ENCODE results near the gene IGFLR1.
"Not testable (repeated sequence)": the region's sequence is repeated elsewhere in the genome, so short reads cannot be mapped to it uniquely, and the experiment has no call there.

The IGFLR1 gene

GRCh38 chr19:35777086-35777841 lies 35.0 kb upstream of the IGFLR1 start:
- DNase-seq (ENCODE audit: low spot score), result no peak

- no peak for DNase-seq (ENCODE audit: low spot score)
These were observed 34.0 kb upstream of the IGFLR1 start for GRCh38 chr19:35776102-35776788.

- peak; percentile 97 for DNase-seq (ENCODE audit: low spot score)
These were observed 33.2 kb upstream of the IGFLR1 start, which contains the start of gene ARHGAP33 for GRCh38 chr19:35775298-35776101. Gene ARHGAP33 (plus strand): TSS chr19:35775564. CDS start chr19:35775659, 95 bp downstream.

GRCh38 chr19:35775046-35775297 lies 32.7 kb upstream of the IGFLR1 start:
- no peak for DNase-seq (ENCODE audit: low spot score)

- no peak for DNase-seq (ENCODE audit: low spot score)
These were observed 32.2 kb upstream of the IGFLR1 start for GRCh38 chr19:35774274-35775045.

- DNase-seq (ENCODE audit: low spot score), result no peak
These were observed 31.0 kb upstream of the IGFLR1 start for GRCh38 chr19:35773020-35773806.

GRCh38 chr19:35772362-35772761 lies 30.1 kb upstream of the IGFLR1 start:
- not testable (repeated sequence) for DNase-seq (ENCODE audit: low spot score)

- no peak for DNase-seq (ENCODE audit: low spot score)
These were observed 25.8 kb upstream of the IGFLR1 start for GRCh38 chr19:35768082-35768421.

- peak; percentile 98 for DNase-seq (ENCODE audit: low spot score)
These were observed 25.2 kb upstream of the IGFLR1 start for GRCh38 chr19:35767288-35768081.

- DNase-seq (ENCODE audit: low spot score), result no peak
These were observed 24.4 kb upstream of the IGFLR1 start for GRCh38 chr19:35766571-35767104.

- DNase-seq (ENCODE audit: low spot score), result no peak
These were observed 22.4 kb upstream of the IGFLR1 start for GRCh38 chr19:35764432-35765315.

GRCh38 chr19:35760711-35761349 lies 18.6 kb upstream of the IGFLR1 start:
- no peak for DNase-seq (ENCODE audit: low spot score)

GRCh38 chr19:35759697-35760096 lies 17.4 kb upstream of the IGFLR1 start:
- no peak for DNase-seq (ENCODE audit: low spot score)

- DNase-seq (ENCODE audit: low spot score), result peak; percentile 94
These were observed 15.7 kb upstream of the IGFLR1 start, which contains the start of gene PROSER3 for GRCh38 chr19:35757749-35758608. Gene PROSER3 (plus strand): TSS chr19:35758176. CDS start chr19:35758216, 40 bp downstream.

GRCh38 chr19:35757231-35757748 lies 15.0 kb upstream of the IGFLR1 start:
- DNase-seq (ENCODE audit: low spot score), result peak; percentile 31

GRCh38 chr19:35756377-35757230 lies 14.4 kb upstream of the IGFLR1 start, which contains the start of gene HSPB6:
Gene HSPB6 (minus strand): TSS chr19:35757029. CDS start chr19:35757008, 21 bp downstream.
- DNase-seq (ENCODE audit: low spot score), result no peak

Measured in iPS-NIHi11 (cell line).